Cardiac muscle cell (in vitro differentiated cells and primary cell): ENCODE measurements around the gene ERG. TPM values are rescaled to one million over a fixed set of nuclear protein-coding genes. Genes with fewer than 3 reads are reported as not detected.

ENCODE experiments used
- DNase-seq, 2 donors: peaks; one replicate each; pipeline versions ENCODE4 v3.0.0 to v3.0.0-alpha.2; 2010 to 2017; ENCODE audit warnings: low read depth in 1 of 2, low spot score in 1 of 2
- H3K27ac ChIP-seq: fragments of 200-600 bp; sonication (generic); 2 replicates; pipeline ENCODE4 v1.5.1; 2016
- H3K27me3 ChIP-seq: fragments of 200-600 bp; sonication (generic); 2 replicates; pipeline ENCODE4 v1.6.0; 2016; ENCODE audit warnings: control low read depth
- H3K36me3 ChIP-seq: fragments of 200-600 bp; sonication (generic); 2 replicates; pipeline ENCODE4 v1.5.1; 2016; ENCODE audit warnings: control low read depth
- H3K4me1 ChIP-seq: fragments of 200-600 bp; sonication (generic); 2 replicates; pipeline ENCODE4 v1.8.1; 2017; ENCODE audit warnings: low read depth, mild to moderate bottlenecking, mixed run types
- H3K4me3 ChIP-seq: fragments of 200-600 bp; sonication (generic); 2 replicates; pipeline ENCODE4 v1.5.1; 2016; ENCODE audit warnings: mild to moderate bottlenecking
- H3K9me3 ChIP-seq: fragments of 200-600 bp; sonication (generic); 2 replicates; pipeline ENCODE4 v1.5.1; 2017; ENCODE audit warnings: low read depth, mild to moderate bottlenecking, control low read depth
- CTCF ChIP-seq: IDR thresholded peaks from 2 replicates; pipeline ENCODE4 v1.5.1; 2012; ENCODE audit warnings: low read depth, mild to moderate bottlenecking, low read length
- polyA plus RNA-seq: library from polyadenylated mRNA; unstranded; fragments of >200 nt; fragmentation: Nextera tagmentation; extraction: Ambion mirVana; gene quantifications from 2 replicates; pipeline ENCODE4 v1.2.1, GENCODE V29; 2016
- total RNA-seq: library from RNA; depleted of rRNA; stranded (reverse); fragments of >200 nt; gene quantifications from 2 replicates; pipeline ENCODE4 v1.2.3, GENCODE V29; 2016

The ERG gene
- total and polyA plus RNA-seq, 2 experiments from 2014 or later: 1.5 TPM; not detected in 1

DNA sequence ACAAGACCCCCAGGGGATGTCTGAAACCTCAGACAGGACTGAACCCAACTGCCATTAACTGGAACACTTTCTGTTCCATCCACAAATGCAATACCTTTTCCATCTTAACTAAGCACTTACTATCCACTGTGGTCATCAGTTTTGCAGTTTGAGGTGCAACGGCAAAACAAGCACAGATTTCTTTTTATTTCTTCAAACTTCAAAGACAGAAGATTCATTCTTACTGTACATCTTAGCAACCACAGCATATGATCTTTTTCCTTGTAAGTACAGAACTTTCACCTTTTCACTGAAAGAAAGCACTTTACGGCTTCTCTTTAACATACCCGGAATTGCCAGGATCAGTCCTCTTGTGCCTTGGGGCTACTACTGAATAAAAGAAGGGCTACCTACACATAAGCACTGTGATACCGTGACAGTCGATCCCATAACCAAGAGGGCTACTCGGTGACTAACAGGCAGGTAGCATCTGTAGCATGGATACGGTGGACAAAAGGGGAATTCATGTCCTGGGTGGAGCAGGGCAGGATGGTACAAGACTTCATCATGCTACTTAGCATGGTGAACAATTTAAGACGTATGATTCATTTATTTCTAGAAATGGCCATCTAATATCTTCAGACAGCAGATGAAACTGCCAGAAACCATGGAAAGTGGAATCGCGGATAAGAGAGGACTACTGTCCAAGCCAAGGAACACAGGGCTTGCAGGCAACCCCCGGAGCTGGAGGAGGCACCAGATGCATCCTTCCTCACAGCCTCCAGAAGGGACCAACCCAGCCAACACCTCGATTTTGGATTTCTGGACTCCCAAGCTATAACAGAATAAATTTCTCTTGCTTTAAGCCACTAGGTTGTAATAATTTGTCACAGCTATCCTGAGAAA is 18.4 kb downstream of the ERG start:
- H3K27ac ChIP-seq: no peak overlapping the region
- no peaks in the 10 kb centered on the region for H3K27me3 ChIP-seq
- H3K9me3 ChIP-seq: no peaks in the 10 kb centered on the region
- DNase-seq: no peak
- no peak overlapping the region for H3K4me3 ChIP-seq
- H3K36me3 ChIP-seq: no peaks in the 10 kb centered on the region
- H3K4me1 ChIP-seq: peaks cover 21% of the 10 kb centered on the region
- no peak for TF ChIP-seq CTCF

- no peaks in the 10 kb centered on the region for H3K9me3 ChIP-seq
- H3K27ac ChIP-seq: no peak overlapping the region
- H3K4me1 ChIP-seq: peaks cover 15% of the 10 kb centered on the region
- peak in 1 of 2 donors; percentile 83 for DNase-seq
- H3K27me3 ChIP-seq: no peaks in the 10 kb centered on the region
- H3K36me3 ChIP-seq: no peaks in the 10 kb centered on the region
- no peak overlapping the region for H3K4me3 ChIP-seq
- no peak for TF ChIP-seq CTCF
Measured at GRCh38 chr21:38478782-38479181, 19.5 kb downstream of the ERG start.

DNA sequence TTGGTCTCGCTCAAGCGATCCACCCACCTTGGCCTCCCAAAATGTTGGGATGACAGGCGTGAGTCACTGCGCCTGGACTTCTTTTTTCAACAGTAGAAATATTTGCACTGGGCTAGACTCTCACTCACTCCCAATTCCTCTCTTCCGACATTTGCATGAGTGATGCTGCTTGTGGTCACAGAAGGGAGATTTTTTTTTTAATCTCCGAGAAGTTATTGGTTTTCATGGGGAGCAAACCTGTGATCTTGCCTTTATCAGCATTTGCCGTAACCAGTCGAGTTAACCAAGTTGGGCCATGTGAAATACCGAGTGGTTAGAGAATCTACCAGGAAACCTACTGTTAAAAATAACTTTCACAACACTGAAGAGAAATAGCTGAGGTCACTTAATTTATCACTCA is 21.1 kb downstream of the ERG start:
- DNase-seq: no peak
- Histone ChIP-seq H3K27ac (no peak overlapping the region), H3K27me3 (no peaks in the 10 kb centered on the region), H3K36me3 (no peaks in the 10 kb centered on the region), H3K4me1 (peaks cover 15% of the 10 kb centered on the region), H3K9me3 (no peaks in the 10 kb centered on the region), H3K4me3 (no peak overlapping the region)
- TF ChIP-seq CTCF: no peak

- DNase-seq: peak; percentile 20 to 47
- Histone ChIP-seq H3K9me3 (no peaks in the 10 kb centered on the region), H3K27ac (peak overlapping the region; percentile 6), H3K27me3 (peaks cover 5% of the 10 kb centered on the region), H3K4me3 (no peak overlapping the region), H3K36me3 (no peaks in the 10 kb centered on the region), H3K4me1 (peaks cover 15% of the 10 kb centered on the region)
- TF ChIP-seq CTCF: no peak
Measured at GRCh38 chr21:38476385-38476784, 21.9 kb downstream of the ERG start.

DNA sequence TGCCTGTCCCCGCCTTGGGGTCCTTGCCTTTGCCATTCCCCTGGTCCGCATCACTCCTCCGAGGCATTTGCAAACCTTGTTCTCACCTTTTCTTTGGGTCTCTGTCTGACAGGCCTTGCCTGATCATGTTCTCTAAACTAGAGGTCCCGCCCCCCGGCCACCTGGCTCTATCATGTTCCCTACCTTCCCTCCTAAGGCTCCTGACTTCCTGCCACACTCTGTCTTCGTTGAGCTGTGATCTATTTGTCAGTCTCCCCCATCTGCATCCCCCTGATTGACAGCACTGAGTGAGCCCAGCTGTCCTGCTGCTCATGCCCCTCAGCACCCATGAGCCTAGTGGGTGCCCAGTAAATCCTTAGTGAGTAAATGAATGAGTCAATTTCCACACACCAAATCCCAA is 22.8 kb downstream of the ERG start:
- no peak overlapping the region for H3K27ac ChIP-seq
- no peaks in the 10 kb centered on the region for H3K9me3 ChIP-seq
- no peak for DNase-seq
- peaks cover 5% of the 10 kb centered on the region for H3K27me3 ChIP-seq
- peaks cover 15% of the 10 kb centered on the region for H3K4me1 ChIP-seq
- TF ChIP-seq CTCF: no peak
- H3K4me3 ChIP-seq: no peak overlapping the region
- no peaks in the 10 kb centered on the region for H3K36me3 ChIP-seq
